ENCODE results near the gene CTTNBP2. TPM values are rescaled to one million over a fixed set of nuclear protein-coding genes. Genes with fewer than 3 reads are reported as not detected.

The CTTNBP2 gene
- total RNA-seq, 1 donor from 2014 or later: 25.5 TPM

DNA sequence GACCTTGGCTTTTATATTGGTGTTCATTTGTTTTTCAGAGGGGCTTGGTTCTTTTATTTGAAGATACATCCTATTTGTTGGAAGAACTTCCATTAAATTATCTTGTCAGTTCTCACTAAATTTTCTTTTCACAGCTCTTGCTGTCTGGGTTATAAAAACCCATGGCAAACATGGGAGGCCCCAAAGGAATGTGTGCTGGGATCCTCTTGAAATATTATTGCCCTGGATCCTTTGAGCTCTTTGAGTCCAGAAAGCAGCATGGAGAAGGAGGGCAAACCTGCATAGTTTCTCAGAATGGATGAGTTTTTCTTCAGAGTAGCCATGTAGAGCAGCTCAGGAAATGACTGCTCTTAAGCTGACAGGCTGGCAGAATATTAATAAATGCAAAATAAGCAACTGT, 187.4 kb downstream of the CTTNBP2 start:
- no peak overlapping the region for H3K4me3 ChIP-seq
- Mint-ChIP-seq H3K4me1 (peaks cover 3% of the 10 kb centered on the region), H3K36me3 (no peaks in the 10 kb centered on the region)

DNA sequence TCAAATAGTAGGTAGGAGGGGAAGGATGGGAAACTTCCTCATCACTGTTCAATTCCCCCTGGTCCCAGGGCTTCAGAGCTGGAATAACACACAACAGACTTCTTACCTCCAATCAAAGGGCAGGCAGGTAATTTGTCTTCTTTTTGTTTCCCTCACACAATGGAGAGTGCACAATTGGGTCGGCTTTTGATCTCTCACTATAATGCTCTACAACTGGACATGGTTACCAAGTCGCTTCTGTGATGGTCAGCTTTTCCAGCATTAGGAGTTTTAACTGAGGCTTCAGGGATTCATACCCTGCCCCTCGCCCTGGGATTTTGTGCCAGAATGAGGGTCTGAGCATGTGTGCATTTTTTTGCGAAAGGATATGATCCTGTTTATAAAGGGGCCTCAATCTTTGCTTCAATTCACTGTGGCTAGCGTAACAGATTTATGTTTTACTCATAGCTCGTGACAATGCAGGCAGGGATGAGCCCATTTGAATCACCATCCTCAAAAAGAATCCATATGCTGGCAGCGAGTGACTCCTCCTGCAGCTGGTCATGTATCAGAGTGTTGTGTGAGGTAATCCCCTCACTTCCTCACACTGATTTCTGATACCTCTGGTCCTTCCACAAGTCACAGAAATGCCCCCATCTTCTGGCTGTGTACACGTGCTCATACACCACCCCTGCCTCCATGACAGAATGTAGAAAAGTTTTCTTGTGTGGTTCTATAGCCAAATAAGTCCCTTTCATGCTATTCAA, 189.6 kb downstream of the CTTNBP2 start:
- Histone ChIP-seq H2AFZ (replicated peaks) (no peak overlapping the region), H3K9ac (no peak overlapping the region), H3K79me2 (ENCODE audit: low read depth) (no peaks in the 10 kb centered on the region), H3K36me3 (no peaks in the 10 kb centered on the region), H3F3A (ENCODE audit: low read depth) (peaks cover 3% of the 10 kb centered on the region), H3K27me3 (no peaks in the 10 kb centered on the region), H3K9me3 (ENCODE audit: low read depth) (no peaks in the 10 kb centered on the region), H3K4me2 (no peak overlapping the region), H3K4me3 (no peak overlapping the region), H3K27ac (no peak overlapping the region), H3K4me1 (peaks cover 19% of the 10 kb centered on the region), H4K20me1 (ENCODE audit: low read depth) (no peaks in the 10 kb centered on the region)
- Mint-ChIP-seq H3K9me3 (no peaks in the 10 kb centered on the region), H3K4me3 (no peak overlapping the region), H3K36me3 (no peaks in the 10 kb centered on the region), H3K27me3 (ENCODE audit: insufficient read depth, low read depth) (no peaks in the 10 kb centered on the region), H3K27ac (no peak overlapping the region), H3K4me1 (peaks cover 3% of the 10 kb centered on the region)
- DNase-seq (ENCODE audit: low spot score): no peak
- TF ChIP-seq EZH2phosphoT487 (IDR thresholded peaks at IDR 0.05) (no peak), EZH2 (IDR thresholded peaks at IDR 0.05) (no peak)
- TF ChIP-seq, protein P1, sequence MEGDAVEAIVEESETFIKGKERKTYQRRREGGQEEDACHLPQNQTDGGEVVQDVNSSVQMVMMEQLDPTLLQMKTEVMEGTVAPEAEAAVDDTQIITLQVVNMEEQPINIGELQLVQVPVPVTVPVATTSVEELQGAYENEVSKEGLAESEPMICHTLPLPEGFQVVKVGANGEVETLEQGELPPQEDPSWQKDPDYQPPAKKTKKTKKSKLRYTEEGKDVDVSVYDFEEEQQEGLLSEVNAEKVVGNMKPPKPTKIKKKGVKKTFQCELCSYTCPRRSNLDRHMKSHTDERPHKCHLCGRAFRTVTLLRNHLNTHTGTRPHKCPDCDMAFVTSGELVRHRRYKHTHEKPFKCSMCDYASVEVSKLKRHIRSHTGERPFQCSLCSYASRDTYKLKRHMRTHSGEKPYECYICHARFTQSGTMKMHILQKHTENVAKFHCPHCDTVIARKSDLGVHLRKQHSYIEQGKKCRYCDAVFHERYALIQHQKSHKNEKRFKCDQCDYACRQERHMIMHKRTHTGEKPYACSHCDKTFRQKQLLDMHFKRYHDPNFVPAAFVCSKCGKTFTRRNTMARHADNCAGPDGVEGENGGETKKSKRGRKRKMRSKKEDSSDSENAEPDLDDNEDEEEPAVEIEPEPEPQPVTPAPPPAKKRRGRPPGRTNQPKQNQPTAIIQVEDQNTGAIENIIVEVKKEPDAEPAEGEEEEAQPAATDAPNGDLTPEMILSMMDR (IDR thresholded peaks at IDR 0.05): no peak

More for the DNA sequence above, 187.4 kb downstream of the CTTNBP2 start:
- Mint-ChIP-seq H3K9me3 (no peaks in the 10 kb centered on the region), H3K4me3 (no peak overlapping the region), H3K27ac (no peak overlapping the region), H3K27me3 (ENCODE audit: insufficient read depth, low read depth) (no peaks in the 10 kb centered on the region)
- Histone ChIP-seq H3K4me1 (peaks cover 19% of the 10 kb centered on the region), H3K9me3 (ENCODE audit: low read depth) (no peaks in the 10 kb centered on the region), H3K4me2 (peak overlapping the region; percentile 31), H3K9ac (no peak overlapping the region), H4K20me1 (ENCODE audit: low read depth) (no peaks in the 10 kb centered on the region), H3K27ac (no peak overlapping the region), H2AFZ (replicated peaks) (no peak overlapping the region), H3K79me2 (ENCODE audit: low read depth) (no peaks in the 10 kb centered on the region), H3F3A (ENCODE audit: low read depth) (peaks cover 3% of the 10 kb centered on the region), H3K27me3 (no peaks in the 10 kb centered on the region), H3K36me3 (no peaks in the 10 kb centered on the region)
- DNase-seq (ENCODE audit: low spot score): no peak
- TF ChIP-seq, protein P1 (IDR thresholded peaks at IDR 0.05): no peak
- no peak for TF ChIP-seq EZH2phosphoT487 (IDR thresholded peaks at IDR 0.05)
- TF ChIP-seq EZH2 (IDR thresholded peaks at IDR 0.05): no peak

DNA sequence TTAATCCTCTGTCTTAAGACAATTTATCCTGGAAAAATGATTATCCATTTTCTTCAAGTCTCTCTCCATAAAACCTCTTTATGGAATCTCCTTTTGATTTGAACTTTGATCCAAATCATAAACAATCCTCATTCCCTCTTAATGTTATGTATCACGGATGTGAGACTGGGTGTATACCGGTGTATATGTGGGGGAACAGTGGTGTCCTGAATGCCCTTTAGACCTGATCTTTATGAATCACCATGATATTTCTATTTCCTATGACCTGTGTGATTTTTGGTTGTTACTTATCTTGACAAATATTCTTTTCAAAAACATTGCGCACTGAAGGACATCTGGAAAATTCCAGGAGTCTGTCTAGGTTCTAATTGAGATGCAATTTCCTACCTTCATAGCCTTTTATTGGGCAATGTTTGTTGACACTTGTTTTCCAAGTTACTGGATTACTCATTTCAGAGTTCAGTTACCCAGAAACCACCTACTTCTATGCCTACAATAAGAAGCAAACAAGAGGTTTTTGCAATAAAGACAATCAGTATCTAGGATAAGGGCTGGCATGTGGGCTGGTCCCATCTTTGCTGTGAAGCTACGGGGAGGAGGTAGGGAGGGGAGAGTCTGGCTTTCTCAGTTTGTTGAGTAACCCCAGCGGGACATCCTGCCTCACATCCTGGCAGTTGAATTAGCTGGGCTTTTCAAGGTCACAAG, 190.4 kb downstream of the CTTNBP2 start:
- DNase-seq (ENCODE audit: low spot score): no peak
- Histone ChIP-seq H2AFZ (replicated peaks) (no peak overlapping the region), H3K4me1 (peaks cover 19% of the 10 kb centered on the region), H3K9me3 (ENCODE audit: low read depth) (no peaks in the 10 kb centered on the region), H3K4me3 (no peak overlapping the region), H3K36me3 (no peaks in the 10 kb centered on the region), H3K79me2 (ENCODE audit: low read depth) (no peaks in the 10 kb centered on the region), H3K27me3 (no peaks in the 10 kb centered on the region), H3K4me2 (no peak overlapping the region), H3K9ac (no peak overlapping the region), H3F3A (ENCODE audit: low read depth) (peaks cover 3% of the 10 kb centered on the region), H3K27ac (no peak overlapping the region), H4K20me1 (ENCODE audit: low read depth) (no peaks in the 10 kb centered on the region)
- Mint-ChIP-seq H3K4me3 (no peak overlapping the region), H3K27ac (no peak overlapping the region), H3K4me1 (peaks cover 3% of the 10 kb centered on the region), H3K27me3 (ENCODE audit: insufficient read depth, low read depth) (no peaks in the 10 kb centered on the region), H3K9me3 (no peaks in the 10 kb centered on the region), H3K36me3 (no peaks in the 10 kb centered on the region)
- no peak for TF ChIP-seq EZH2phosphoT487 (IDR thresholded peaks at IDR 0.05)
- TF ChIP-seq EZH2 (IDR thresholded peaks at IDR 0.05): no peak
- TF ChIP-seq, protein P1 (IDR thresholded peaks at IDR 0.05): no peak
